HL-60 (cell line): ENCODE measurements around the gene IFNE.

Source experiments
- DNase-seq, 2 experiments: peaks; one replicate each; pipeline ENCODE4 v3.0.0-alpha.2; 2010 to 2020; ENCODE audit warnings: low read depth in 1 of 2, low spot score in 1 of 2
- H3K27ac ChIP-seq: fragments of 250-450 bp; sonication (Bioruptor Pico); replicated peaks from 2 replicates; pipeline ENCODE4 v1.5.1; 2020; ENCODE audit warnings: mild to moderate bottlenecking, moderate library complexity
- H3K27me3 ChIP-seq: fragments of 250-450 bp; sonication (Bioruptor Pico); 2 replicates; pipeline ENCODE4 v1.5.1; 2021; ENCODE audit warnings: mild to moderate bottlenecking, moderate library complexity; ENCODE audit not compliant: insufficient read depth, poor library complexity, severe bottlenecking
- H3K4me3 ChIP-seq: replicated peaks from 2 replicates; pipeline ENCODE4 v1.5.1; 2011; ENCODE audit warnings: mild to moderate bottlenecking, control low read depth, low read length; ENCODE audit not compliant: insufficient read depth
- CTCF ChIP-seq: IDR thresholded peaks from one replicate; pipeline ENCODE4 v1.5.1; 2011; ENCODE audit warnings: low read length, control low read depth, inconsistent platforms; ENCODE audit not compliant: insufficient read depth
- GABPA ChIP-seq: IDR thresholded peaks from 2 replicates; pipeline ENCODE4 v1.6.1; 2012; ENCODE audit warnings: low read depth
- POLR2AphosphoS5 ChIP-seq: IDR thresholded peaks from 2 replicates; pipeline ENCODE4 v1.6.1; 2012; ENCODE audit warnings: low read depth
- REST ChIP-seq: IDR thresholded peaks from 2 replicates; pipeline ENCODE4 v1.6.1; 2012; ENCODE audit warnings: low read depth; ENCODE audit not compliant: insufficient replicate concordance
- SPI1 ChIP-seq: IDR thresholded peaks from 2 replicates; pipeline ENCODE4 v1.6.1; 2012; ENCODE audit warnings: low read depth, mild to moderate bottlenecking, borderline replicate concordance

IFNE gene

GRCh38 chr9:21477466-21477865 is 4.6 kb downstream of the IFNE start:
- H3K4me3 ChIP-seq = no peak overlapping the region
- no peak overlapping the region for H3K27ac ChIP-seq
- no peaks in the 10 kb centered on the region for H3K27me3 ChIP-seq
- DNase-seq = no peak
- TF ChIP-seq POLR2AphosphoS5 (no peak), SPI1 (no peak), GABPA (no peak), CTCF (no peak), REST (no peak)

- TF ChIP-seq CTCF (no peak), GABPA (no peak), POLR2AphosphoS5 (no peak), SPI1 (no peak), REST (no peak)
These were observed 8.9 kb downstream of the IFNE start for GRCh38 chr9:21473236-21473635.

GRCh38 chr9:21470126-21470525 is 12.0 kb downstream of the IFNE start:
- no peak for TF ChIP-seq CTCF
- TF ChIP-seq POLR2AphosphoS5 = no peak
- no peak for TF ChIP-seq GABPA
- no peak for TF ChIP-seq SPI1
- TF ChIP-seq REST = no peak
- H3K27me3 ChIP-seq = no peaks in the 10 kb centered on the region

More at GRCh38 chr9:21473236-21473635, 8.9 kb downstream of the IFNE start:
- Histone ChIP-seq H3K27me3 (no peaks in the 10 kb centered on the region), H3K4me3 (no peak overlapping the region), H3K27ac (no peak overlapping the region)
- DNase-seq = no peak

More at GRCh38 chr9:21470126-21470525, 12.0 kb downstream of the IFNE start:
- H3K27ac ChIP-seq = no peak overlapping the region
- DNase-seq = no peak
- H3K4me3 ChIP-seq = no peak overlapping the region
